Activated CD4-positive, alpha-beta T cell treated with anti-CD3 and anti-CD28 coated beads, Interleukin-2, amount 50 U/mL, for 48 hours (primary cell): Measurements from ENCODE around the gene IL17RB.

Experiments
- DNase-seq, 2 experiments: peaks; one replicate each; pipeline ENCODE4 v3.0.0-alpha.2; 2020

IL17RB gene

DNA sequence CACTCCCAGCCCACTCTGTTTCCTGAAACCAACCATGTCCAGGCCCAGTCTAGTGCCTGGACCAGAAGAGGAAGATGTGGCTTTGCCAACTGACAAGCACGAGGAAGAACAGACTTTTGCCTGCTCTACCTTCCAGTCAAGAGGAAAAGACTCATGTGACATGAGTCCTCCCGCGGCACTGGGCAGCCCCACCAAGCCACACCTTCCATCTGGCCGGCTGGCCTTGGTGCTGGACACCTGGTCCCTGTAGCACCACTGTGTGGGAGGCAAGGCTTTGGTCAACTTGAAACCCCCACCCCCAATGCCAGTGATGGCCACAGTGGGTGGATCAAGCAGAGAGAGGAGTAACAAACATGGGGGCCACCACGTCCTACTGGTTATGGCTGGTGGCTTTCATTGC is 12.7 kb upstream of the IL17RB start:
- DNase-seq, result no peak

DNA sequence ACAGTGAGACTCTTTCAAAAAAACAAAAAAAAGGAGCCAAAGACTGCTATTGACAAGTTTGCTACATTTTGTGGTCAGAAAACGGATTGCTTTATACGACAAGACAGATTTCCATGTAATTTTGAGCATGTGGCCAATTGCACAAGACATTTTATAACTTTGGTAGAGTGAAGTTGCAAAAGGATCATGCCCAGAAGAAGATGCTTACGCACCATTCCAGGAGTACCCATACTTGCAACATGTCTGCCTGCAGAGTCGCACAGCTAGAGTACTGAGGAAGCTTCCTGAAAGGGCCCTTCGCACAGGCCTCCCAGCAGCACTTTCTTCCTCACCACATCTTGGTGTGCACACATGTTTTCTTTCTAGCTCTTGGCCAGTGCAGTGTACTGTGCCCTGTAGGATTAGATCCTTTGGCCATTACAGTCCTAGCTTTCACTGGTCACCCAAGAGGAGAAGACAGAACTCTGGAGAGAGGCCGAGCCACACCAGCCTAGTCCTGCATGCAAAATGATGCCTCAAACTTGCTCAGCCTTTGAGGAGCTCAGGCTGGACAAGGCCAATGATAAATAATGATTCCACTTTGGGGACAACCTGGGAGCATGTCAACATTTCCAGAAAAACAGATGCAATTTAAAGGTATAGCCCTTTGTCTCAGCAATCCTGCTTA is 11.8 kb upstream of the IL17RB start:
- no peak for DNase-seq

DNA sequence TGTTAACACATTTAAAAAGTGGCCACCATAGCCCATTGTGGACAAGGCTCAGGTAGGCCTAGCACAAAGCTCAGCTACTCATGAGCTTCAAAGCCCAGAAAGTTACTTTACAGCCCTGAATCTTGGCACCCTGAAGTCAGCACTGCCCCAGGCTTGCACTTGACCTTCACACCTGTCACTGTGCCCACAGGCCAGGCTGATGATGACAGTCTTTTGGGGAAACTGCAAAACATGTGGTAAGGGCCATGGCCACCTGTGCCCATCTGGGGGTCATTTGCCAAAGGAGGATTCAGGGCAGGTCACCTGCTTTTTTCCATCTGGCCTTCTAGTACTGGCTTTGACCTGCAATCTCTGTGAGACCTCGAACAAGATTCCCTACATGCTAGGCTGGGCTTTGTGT is 11.1 kb upstream of the IL17RB start:
- no peak for DNase-seq

DNA sequence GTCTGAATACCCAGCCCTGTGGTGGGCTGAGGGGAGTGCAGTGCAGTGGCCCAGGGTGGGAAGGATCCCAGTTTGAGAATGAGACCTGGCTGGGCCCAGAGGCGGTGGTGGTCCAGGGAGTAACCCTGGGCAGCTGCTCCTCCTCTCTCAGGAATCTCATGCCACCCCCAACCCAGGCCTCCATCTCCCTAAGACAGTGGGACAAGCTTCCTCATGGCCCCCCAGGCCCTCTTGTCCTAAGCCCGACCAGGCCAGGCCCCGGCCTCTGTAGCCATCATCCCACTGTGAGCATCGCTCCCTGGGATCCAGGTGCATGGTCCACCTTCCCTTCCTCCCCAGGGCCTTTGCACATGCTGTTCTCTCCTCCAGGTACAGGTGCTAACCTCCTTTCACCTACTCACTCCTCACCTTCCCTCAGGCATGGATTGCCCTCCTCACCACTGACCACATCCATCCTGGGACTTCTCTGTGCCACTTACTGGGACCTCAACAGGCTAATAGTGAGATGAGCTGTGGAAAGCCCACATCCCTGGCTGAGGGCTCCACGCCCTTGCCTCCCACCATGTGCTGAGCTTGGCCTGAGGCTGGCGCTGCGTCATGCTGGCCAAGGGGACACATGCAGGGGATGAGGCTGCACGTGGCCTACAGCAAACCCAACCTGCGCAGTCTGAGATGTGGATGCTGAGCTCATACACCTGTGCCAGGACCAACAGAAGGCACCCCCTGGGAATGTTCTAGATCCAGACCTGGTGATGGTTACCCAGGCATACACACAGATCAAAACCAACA is 10.1 kb upstream of the IL17RB start:
- DNase-seq, result no peak

DNA sequence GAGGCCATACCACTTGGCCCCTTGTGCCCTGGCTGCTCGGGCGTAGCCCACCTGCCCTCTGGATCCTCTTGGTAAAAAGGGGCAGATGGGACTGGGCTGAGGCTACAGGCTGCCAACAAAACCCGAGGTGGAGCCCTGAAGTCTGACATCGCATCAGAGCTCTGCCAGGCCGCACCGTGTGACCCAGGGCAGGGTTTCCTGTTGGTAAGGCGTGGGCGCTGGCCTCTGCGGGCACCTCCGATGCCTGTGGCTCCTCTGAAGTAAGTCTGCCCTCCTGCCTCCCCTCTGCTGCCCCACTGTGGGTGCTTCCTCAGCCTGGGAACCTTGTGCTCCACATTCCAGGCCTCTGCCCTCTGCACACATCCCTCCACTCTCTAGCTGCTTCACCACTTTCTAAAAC is 9.0 kb upstream of the IL17RB start:
- DNase-seq, result no peak

DNA sequence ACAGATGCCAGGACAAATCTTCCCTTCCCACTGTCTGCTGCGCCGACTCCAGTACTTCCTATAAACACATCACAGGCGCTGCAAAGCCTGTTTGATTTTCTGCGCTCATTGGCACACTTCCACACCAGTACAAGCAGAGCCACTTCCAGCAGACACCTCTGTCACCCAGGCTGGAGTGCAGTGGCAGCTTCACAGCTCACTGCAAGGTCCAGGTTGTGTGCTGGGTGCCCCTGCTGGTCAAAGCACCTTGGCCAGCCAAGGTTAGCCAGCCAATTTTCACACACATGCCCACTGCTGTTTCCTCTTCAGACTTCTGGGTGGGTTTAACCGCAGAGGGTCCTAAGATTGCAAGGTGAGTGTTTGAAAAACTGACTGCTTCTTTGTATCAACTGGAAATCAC is 5.1 kb upstream of the IL17RB start:
- no peak for DNase-seq

DNA sequence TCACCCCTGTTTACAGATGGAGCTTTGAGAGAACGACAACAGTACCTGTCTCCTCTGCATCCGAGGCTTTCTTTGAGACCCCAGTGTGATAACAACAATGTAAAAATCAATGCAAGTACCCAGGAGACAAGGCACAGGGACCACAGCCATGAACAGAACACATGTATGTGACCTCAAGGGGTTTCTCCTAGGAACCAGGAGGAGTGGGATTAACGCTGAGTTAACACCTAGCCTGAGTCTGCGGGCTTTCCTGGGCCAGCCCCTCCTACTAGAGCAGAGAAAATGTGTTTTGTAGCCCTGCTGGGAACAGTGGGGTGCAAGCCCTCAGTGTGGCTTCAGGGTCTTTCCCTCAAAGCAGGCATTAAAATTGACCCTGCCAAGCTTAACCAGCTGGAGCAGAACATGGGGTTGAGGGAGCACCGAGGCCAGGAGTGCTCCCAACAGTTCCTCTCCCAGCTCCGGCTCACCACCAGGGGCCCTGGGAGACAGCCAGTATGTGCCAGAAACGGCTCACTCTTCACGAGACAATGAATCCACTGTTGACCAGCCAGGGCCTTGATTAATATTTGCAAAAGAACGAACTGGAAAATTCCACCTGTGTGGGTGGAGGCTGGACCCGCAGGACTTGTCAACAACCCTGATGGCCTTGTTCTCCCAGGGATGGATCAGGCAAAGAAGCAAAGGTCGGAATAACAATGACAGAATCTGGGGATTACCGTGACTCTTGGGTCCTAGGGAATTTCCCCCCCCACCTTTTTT is 3.8 kb upstream of the IL17RB start:
- no peak for DNase-seq

DNA sequence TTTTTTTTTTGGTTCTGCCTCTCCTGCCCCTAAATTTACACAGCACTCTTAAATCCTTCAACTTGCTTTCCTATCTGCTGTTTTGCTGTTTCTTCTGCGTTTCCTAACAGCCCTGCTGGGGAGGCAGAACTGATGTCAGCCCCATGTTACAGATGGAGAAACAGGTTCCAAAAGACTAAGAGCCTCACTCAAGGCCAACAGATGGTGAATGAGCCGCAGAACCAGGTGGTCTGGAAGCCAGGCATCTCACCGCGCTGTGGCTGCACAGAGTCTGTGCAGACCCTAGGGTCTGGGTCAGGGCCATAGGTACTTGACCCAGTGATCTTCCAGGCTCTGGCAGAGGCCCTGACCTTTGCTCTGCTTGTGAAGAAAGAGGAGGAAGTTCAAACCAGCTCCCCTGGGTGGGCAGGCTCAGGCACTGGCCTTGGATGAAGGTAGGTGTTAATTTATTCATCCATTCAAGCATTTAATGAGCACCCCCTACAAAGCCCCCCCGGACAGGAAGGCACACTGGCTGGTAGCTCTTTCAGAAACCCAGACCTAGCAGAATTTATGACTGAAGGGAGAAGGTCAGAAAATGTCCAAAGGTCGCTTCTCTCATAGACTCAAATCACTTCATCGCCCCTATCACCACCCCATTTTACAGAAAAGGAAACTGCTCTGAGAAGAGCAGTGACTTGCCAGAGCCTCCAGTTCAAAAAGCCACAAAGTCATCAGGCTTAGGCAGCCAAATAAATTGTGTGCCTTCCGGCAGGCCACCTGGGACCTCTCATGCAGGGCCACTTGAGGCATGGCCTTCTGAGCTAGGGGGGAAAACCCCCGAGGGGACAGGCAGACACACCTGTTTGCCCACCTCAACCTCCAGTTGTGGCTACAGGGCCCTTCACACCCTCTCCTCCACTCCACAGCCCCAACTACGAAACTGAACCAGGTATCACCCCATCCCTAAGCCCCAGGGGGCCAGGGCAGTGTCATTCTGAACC is 2.9 kb upstream of the IL17RB start:
- DNase-seq, result no peak

DNA sequence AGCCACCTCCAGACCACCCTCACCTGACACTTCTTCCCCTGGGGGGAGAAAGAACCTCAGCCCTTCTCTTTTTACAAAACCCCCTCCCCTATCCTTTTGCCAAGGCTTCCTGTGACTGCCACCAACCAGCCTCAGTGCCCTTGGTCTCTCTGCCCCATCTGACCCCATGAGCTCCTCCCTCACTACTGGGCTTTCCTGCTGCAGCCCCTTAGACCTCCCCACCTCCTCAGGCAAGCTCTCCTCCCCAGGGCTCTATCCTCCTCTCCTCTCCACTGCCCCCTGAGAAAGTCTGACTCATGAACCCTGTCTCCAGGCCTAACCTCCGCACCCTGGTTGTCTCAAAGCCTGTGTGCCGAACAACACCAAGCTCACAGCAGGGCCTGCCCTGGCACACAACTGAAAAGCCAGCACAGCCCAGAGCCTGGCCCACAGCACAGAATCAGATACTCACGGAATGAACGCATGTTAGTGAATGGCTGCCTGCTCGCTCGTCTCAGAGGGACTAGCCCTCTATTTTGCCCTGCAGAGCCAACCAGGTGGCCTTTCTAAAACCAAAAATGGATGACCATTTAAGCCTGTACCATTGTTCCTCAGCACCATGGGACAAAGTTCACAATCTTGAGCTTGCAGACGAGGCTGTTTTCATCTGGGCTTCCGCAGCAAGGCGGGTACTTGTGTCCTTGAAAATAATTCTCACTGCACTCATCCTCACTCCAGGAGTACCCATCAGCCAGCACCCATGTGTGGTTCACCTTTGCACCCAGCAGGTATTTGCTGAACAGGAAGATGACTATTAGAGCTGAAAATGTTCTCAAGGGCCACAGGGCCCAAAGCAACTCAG is 1.9 kb upstream of the IL17RB start:
- no peak for DNase-seq

DNA sequence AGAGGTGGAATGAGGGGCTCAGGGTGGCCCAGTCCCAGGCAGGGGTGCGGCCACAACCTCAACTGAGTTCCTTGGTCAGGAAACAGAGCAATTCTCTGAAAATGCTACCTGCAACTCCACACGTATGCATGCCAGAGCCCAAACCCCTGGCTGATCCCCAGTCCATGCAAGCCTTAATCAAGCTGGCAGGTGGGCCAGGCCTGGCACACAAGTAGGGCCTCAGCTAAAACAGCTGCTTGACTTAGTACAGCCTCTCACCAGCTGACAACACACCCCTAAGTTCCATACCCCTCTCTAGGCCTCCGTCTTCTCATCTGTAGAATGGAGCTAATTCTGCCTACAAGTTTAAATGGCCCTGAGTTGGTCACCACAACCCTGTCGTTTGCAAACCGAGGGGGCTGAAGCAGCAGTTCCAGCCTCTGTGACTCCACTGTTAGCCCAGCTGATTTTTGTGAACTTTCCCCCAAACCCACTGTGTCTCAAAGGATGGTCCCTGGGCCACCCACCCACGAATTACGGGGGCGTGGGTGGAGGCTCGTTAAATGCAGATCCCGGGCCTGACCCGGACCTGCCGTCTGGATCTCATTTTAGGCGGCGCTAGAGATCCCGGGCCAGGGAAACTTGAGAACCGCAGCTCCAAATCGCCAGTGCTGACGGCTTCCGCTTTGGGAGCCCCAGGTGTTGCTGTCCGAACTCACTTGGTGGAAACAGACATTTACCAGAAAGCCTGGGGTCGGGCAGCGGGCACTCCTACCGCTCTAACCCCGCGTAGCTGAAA is 1.1 kb upstream of the IL17RB start:
- peak in 1 of 2 experiments; percentile 11 for DNase-seq

DNA sequence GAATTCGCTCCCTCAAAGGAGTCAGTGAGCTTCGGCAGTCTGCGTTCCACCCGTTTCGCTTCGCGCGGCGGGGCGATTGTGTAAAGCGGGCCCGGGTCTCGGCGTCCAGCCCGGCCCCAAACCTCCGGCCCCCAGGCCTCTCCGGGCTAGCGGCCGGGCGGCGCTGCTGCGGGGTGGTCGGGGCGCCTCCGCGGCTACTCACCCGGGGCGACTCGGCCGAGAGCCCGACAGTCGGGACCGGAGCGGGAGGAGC is 561 bp upstream of the IL17RB start:
- no peak for DNase-seq

DNA sequence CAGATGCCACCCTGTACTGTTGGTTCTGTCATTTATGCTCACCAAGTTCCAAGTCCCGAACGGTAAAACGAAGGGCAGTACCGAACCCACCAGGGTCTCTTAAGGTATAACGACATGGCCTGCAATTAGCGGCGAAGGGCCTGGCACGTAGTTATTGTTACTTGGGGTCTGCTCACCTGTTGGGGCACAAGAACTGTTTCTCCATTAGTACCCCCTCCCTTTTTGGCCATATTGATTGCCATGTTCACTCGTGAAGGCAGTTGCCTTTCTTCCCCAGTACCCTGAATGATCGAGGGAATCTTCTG is 435 bp downstream of the IL17RB start:
- no peak for DNase-seq

DNA sequence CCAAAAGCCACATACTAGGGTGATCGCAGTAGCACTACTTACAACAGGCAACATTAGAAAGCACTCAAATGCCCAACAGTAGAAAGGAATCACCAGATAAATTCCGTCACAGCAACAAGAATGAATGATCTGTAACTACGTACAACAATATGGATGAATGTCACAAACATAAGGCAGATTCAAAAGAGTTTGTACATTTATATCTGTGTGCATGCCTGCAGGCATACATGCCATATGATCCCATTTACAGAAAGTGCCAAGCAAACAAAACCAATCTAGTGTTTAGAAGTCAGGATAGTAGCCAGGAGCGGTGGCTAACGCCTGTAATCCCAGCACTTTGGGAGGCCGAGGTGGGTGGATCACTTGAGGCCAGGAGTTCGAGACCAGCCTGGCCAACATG is 3.5 kb downstream of the IL17RB start:
- no peak for DNase-seq

DNA sequence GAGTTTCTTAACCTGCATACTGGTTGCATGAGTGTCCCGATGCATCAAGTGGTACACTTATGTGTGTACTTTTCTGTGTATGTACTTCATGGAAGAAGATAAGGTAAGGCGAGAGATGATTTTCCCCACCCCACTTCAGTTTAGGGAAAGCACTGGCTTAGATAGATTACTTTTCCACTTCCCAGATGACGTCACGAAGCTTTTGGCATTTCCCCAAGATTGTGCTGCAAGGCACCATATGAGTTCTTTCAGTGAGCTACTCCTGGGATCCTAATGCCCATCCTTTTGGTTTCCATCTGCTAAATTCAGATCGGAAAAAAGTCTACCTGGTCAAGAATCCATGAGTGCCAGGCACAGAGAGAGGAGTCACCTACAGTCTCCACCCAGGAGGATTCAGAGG is 4.5 kb downstream of the IL17RB start:
- DNase-seq, result no peak

DNA sequence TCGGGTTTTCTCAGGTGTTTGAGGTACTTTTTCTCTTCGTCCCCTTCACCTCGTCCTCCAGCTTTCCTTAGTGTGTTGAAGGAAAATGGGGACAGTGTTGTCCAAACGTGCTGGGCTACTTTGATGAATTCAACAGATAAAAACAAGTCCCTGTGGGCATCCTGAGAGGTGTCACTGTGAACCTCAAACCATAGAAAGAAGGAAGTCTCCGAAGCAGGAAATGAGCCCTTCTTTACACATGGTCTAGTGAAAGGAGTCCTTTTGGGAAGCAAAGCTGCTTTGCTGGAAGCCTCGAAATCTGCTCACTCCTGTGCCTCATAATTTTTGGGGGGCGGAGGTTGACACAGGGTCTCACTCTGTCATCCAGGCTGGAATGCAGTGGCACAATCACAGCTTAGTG is 10.6 kb downstream of the IL17RB start:
- no peak for DNase-seq

DNA sequence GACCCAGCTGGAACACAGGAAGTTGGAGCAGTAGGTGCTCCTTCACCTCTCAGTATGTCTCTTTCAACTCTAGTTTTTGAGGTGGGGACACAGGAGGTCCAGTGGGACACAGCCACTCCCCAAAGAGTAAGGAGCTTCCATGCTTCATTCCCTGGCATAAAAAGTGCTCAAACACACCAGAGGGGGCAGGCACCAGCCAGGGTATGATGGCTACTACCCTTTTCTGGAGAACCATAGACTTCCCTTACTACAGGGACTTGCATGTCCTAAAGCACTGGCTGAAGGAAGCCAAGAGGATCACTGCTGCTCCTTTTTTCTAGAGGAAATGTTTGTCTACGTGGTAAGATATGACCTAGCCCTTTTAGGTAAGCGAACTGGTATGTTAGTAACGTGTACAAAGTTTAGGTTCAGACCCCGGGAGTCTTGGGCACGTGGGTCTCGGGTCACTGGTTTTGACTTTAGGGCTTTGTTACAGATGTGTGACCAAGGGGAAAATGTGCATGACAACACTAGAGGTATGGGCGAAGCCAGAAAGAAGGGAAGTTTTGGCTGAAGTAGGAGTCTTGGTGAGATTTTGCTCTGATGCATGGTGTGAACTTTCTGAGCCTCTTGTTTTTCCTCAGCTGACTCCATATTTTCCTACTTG is 11.9 kb downstream of the IL17RB start:
- no peak for DNase-seq

DNA sequence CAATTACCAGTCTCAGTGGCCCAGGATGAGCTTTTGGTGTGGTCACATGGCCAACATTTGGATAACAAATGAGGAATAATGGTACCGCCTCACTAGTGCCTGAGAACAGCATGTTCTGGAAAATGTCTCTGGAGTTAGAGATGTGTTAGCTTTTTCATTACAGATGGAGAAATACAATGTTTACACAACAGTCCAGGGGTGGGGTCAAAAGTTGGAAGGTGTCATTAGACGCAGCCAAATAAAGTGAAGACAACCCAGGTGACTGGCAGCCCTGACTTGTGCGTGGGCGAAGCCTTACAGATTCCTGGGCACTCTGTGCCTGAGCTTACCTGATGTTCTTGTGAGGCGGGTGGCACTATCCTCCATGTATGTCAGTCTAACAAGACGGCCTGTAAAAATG is 12.8 kb downstream of the IL17RB start:
- no peak for DNase-seq

DNA sequence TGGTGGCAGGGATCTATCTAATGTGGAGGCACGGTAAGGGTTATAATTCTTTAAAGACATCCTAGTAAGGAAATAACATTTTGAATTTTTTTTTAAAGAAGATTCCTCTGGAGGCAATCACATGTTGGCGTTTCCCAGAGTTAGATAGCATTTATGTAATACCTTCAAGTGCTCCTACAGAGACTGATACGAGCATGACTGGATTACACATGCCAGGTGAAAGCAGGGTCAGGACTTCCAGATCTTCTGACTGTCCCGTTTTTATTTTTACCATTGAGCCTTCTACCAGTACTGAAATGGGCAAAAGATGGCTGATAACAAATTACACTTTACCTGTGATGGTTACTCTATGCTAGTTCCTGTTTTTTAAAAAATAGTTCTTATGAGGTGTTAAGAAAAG is 13.8 kb downstream of the IL17RB start:
- DNase-seq, result no peak

DNA sequence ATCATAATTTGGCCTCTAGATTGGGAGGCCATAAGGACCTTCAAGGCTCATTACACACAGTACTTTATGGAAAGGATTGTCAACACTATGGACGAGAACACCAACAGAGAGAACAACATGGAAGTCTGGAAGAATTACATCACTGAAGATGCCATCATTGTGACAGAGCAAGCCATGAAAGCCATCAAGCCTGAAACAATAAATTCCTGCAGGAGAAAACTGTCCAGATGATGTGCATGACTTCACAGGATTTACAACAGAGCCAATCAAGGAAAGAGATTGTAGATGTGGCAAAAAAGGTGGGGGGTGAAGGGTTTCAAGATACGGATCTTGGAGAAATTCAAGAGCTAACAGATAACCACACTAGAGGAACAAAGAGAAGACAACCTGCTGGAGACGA is 15.9 kb downstream of the IL17RB start:
- DNase-seq, result no peak

DNA sequence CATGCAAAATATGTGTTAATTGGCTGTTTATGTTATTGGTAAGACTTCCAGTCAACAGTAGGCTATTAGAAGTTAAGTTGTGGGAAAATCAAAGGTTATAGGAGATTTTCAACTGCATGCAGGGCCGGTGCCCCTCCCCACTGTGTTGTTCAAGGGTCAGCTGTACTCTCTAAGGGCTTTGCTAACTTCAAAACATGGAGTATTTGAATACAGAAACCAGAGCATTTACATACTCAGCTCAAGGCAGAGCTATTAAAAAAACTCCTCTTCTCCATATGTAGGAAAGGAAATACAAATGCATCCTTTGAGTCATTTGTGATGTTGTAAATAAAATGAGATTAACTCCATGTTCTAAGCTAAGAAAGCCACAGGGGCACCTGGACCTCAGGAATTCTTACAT is 16.8 kb downstream of the IL17RB start:
- DNase-seq, result no peak
